ENCODE results near the gene ERO1B. TPM values are rescaled to one million over a fixed set of nuclear protein-coding genes. Genes with fewer than 3 reads are reported as not detected.

Gene ERO1B
- total and polyA plus RNA-seq, 12 donors: 4.0 to 7.0 (median 5.6) TPM

DNA sequence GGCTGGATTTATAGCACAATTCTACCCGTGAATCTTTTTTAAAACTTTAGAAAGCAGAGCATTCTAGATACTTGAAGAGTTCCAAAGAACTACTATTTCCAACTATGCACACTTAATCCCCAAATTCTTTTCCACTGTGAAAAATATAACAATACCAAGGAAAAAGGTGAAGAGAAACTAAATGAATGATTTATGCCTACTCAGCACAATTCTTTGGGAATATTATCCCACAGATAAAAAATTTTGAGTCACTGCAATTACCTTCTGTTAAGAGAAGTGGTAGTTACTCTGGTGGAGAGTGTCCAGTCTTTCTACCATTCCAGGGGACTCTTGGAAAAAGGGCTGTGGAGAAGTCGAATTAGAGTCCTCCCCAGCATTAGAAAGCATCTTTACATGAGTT, 39.2 kb downstream of the ERO1B start:
- DNase-seq: no peak
- Histone ChIP-seq H3K4me1 (no peaks in the 10 kb centered on the region), H3K27ac (no peak overlapping the region), H3K27me3 (no peaks in the 10 kb centered on the region), H3K9me3 (no peaks in the 10 kb centered on the region), H3K36me3 (peaks cover 0 to 38% (median 0%) of the 10 kb centered on the region in 9 donors), H3K4me3 (no peak overlapping the region)
- TF ChIP-seq, protein P1, sequence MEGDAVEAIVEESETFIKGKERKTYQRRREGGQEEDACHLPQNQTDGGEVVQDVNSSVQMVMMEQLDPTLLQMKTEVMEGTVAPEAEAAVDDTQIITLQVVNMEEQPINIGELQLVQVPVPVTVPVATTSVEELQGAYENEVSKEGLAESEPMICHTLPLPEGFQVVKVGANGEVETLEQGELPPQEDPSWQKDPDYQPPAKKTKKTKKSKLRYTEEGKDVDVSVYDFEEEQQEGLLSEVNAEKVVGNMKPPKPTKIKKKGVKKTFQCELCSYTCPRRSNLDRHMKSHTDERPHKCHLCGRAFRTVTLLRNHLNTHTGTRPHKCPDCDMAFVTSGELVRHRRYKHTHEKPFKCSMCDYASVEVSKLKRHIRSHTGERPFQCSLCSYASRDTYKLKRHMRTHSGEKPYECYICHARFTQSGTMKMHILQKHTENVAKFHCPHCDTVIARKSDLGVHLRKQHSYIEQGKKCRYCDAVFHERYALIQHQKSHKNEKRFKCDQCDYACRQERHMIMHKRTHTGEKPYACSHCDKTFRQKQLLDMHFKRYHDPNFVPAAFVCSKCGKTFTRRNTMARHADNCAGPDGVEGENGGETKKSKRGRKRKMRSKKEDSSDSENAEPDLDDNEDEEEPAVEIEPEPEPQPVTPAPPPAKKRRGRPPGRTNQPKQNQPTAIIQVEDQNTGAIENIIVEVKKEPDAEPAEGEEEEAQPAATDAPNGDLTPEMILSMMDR (IDR thresholded peaks at IDR 0.05): no peak
- intact Hi-C loops (cut with DNase I): loop anchor here in 1 of 10 donors (10.0 kb wide), 1 partner anchor 58 kb away; no protein-coding TSS in a partner anchor
- no peak for ATAC-seq
- 96 to 97% methylated on average over 2 of the region's 2 CpGs for WGBS, 2 donors

DNA sequence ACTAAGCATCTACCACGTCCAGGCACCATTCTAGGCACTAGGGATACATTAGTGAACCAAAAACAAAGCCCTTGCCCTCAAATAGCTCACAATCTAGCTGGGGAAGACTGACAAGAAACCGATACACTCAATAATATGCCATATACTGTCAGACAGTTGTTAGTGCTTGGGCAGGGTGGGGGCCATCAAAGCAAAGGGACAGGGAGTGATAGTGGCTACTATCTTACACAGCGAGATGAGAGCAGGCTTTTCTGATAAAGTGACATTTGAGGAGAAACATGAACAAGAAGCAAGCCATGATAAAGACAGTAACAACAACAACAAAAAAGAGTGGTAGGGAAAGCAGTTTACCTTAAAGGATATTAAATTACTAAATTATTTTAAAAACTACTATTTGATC, 41.1 kb downstream of the ERO1B start:
- WGBS, 2 donors: 85 to 89% methylated on average over 3 of the region's 3 CpGs
- H3K36me3 ChIP-seq: peaks cover 0 to 43% (median 0%) of the 10 kb centered on the region in 9 donors
- H3K9me3 ChIP-seq: no peaks in the 10 kb centered on the region
- H3K4me1 ChIP-seq: no peaks in the 10 kb centered on the region
- DNase-seq (no peak), ATAC-seq (no peak)
- no peak overlapping the region for H3K27ac ChIP-seq
- H3K4me3 ChIP-seq: no peak overlapping the region
- TF ChIP-seq, protein P1 (IDR thresholded peaks at IDR 0.05): no peak
- intact Hi-C loops (cut with DNase I): loop anchor here in 1 of 10 donors (10.0 kb wide), 1 partner anchor 56 kb away; no protein-coding TSS in a partner anchor
- no peaks in the 10 kb centered on the region for H3K27me3 ChIP-seq

DNA sequence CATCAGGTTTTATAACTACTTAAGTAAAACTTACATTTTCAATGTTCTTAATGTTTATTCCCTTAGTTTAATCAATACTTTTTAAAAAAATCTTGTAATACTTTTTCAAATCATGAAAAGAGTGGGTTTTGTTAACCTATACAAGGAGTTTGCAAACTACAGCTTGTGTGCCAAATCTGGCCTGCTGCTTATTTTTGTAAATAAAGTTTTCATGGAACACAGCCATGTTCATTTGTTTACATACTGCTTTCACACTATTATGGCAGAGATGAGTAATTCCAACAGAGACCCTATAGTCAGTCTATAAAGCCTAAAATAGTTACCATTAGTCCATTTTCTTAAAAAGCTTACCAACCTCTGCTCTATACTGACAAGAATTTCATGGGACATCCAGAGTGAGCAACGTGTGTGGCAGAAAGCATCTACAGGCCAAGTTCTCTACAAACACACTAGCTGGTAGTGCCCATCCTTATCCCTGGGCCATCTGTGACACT, 42.6 kb downstream of the ERO1B start:
- Histone ChIP-seq H3K4me3 (no peak overlapping the region), H3K27ac (no peak overlapping the region), H3K9me3 (no peaks in the 10 kb centered on the region), H3K27me3 (no peaks in the 10 kb centered on the region), H3K36me3 (peaks cover 0 to 51% (median 0%) of the 10 kb centered on the region in 9 donors), H3K4me1 (no peaks in the 10 kb centered on the region)
- TF ChIP-seq, protein P1 (IDR thresholded peaks at IDR 0.05): no peak
- DNase-seq (no peak), ATAC-seq (no peak)
- intact Hi-C loops (cut with DNase I): no loop called here
- 81 to 97% methylated on average over 1 of the region's 1 CpG for WGBS, 2 donors

DNA sequence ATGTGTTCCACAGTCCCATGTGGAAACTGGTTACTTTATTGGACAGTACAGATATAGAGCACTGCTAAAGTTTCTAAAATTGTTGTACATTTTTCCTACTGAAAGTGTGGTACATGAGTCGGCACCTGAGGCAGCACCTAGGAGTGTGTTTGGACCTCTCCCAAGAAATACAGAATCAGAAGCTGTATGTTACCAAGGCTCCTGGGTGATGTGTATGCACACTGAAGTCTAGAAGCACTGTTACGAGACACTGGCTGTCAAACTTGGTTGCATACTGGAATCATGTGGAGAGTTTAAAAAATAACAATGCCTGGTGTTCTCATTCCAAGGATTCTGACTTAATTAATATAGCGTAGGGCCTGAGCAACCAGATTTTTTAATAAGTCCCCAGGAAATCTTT, 46.6 kb downstream of the ERO1B start:
- Histone ChIP-seq H3K27ac (no peak overlapping the region), H3K27me3 (no peaks in the 10 kb centered on the region), H3K4me1 (no peaks in the 10 kb centered on the region), H3K36me3 (peaks cover 0 to 43% (median 0%) of the 10 kb centered on the region in 9 donors), H3K9me3 (no peaks in the 10 kb centered on the region), H3K4me3 (no peak overlapping the region)
- DNase-seq (no peak), ATAC-seq (no peak)
- TF ChIP-seq, protein P1 (IDR thresholded peaks at IDR 0.05): no peak
- 96 to 97% methylated on average over 3 of the region's 3 CpGs for WGBS, 2 donors
- intact Hi-C loops (cut with DNase I): no loop called here

Measured in heart right ventricle (tissue), 16 donors.